Upper lobe of left lung (tissue), 6 donors: ENCODE data around the gene MEGF6. TPM values are rescaled to one million over a fixed set of nuclear protein-coding genes. Genes with fewer than 3 reads are reported as not detected.
A peak's percentile ranks its signal among the peaks of the same experiment; 100 is the strongest.

Experiments
- ATAC-seq, 2 donors: fragments of 200-7000 bp; cut with Tn5 transposase; one replicate each; pipeline ENCODE4 v1.9.1; 2022; ENCODE audit warnings: mild to moderate bottlenecking in 2 of 2, moderate library complexity in 2 of 2; ENCODE audit not compliant: low FRiP score in 2 of 2
- DNase-seq, 2 donors: peaks; one replicate each; pipeline ENCODE4 v3.0.0-alpha.2; 2019 to 2020
- H3K27ac ChIP-seq, 4 donors: fragments of 200-600 bp; sonication (generic); one replicate each; pipeline ENCODE4 v1.5.1; 2016 to 2019
- H3K27me3 ChIP-seq, 4 donors: fragments of 200-600 bp; sonication (generic); one replicate each; pipeline ENCODE4 v1.5.1; 2017 to 2019
- H3K36me3 ChIP-seq, 4 donors: fragments of 200-600 bp; sonication (generic); one replicate each; pipeline ENCODE4 v1.5.1; 2016 to 2019
- H3K4me1 ChIP-seq, 4 donors: fragments of 200-600 bp; sonication (generic); one replicate each; pipeline ENCODE4 v1.5.1; 2018 to 2019
- H3K4me3 ChIP-seq, 4 donors: fragments of 200-600 bp; sonication (generic); one replicate each; pipeline ENCODE4 v1.5.1; 2017 to 2019; ENCODE audit warnings: mild to moderate bottlenecking in 2 of 4, moderate library complexity in 1 of 4
- H3K9me3 ChIP-seq, 4 donors: fragments of 200-600 bp; sonication (generic); one replicate each; pipeline ENCODE4 v1.5.1; 2018 to 2019
- EP300 ChIP-seq, 4 donors: sonication (generic); formaldehyde crosslinking; IDR thresholded peaks; one replicate each; pipeline ENCODE4 v1.5.1; 2017; ENCODE audit warnings: antibody characterized with exemption in 4 of 4, control low read depth in 2 of 4
- POLR2A ChIP-seq, 4 donors: fragments of 450-650 bp; IDR thresholded peaks; one replicate each; pipeline ENCODE4 v1.5.1; 2016 to 2017; ENCODE audit warnings: antibody characterized with exemption in 4 of 4, mild to moderate bottlenecking in 2 of 4
- POLR2AphosphoS5 ChIP-seq, 2 donors: sonication (generic); formaldehyde crosslinking; IDR thresholded peaks; one replicate each; pipeline ENCODE4 v1.5.1; 2017; ENCODE audit warnings: antibody characterized with exemption in 2 of 2
- WGBS, 2 donors: methylation state at CpG; one replicate each; pipeline ENCODE4 v1.1.5; 2017 to 2018; 5-methylcytosine and 5-hydroxymethylcytosine counted together
- total RNA-seq, 6 donors: library from RNA; depleted of rRNA in 4 of 6; stranded (reverse); fragments of >200 nt in 4 of 6; gene quantifications; one replicate each; pipeline versions ENCODE4 v1.1.0 to v1.2.1, GENCODE V29; 2016 to 2021
- TF ChIP-seq, protein P1 (sequence below), 6 experiments: fragments of 450-650 bp in 4 of 6; fragments of 200-600 bp in 2 of 6; sonication (generic) in 2 of 6; IDR thresholded peaks; one replicate each; pipeline ENCODE4 v1.5.1; 2016 to 2019; ENCODE audit warnings: antibody characterized with exemption in 6 of 6
- donor health status: DM: no; HTN: no; CAD: no; lungs with moderate emphysema.
- donor health status: DM: no; HTN: yes; CAD: no; lungs with severe emphysema.

The MEGF6 gene
- total RNA-seq, 6 donors from 2014 or later, result 23.8 to 128 (median 83.5) TPM

GRCh38 chr1:3563610-3564009 lies 47.7 kb downstream of the MEGF6 start:
- Histone ChIP-seq H3K4me1 (no peaks in the 10 kb centered on the region), H3K27ac (no peak overlapping the region), H3K9me3 (no peaks in the 10 kb centered on the region), H3K36me3 (no peaks in the 10 kb centered on the region), H3K27me3 (no peaks in the 10 kb centered on the region), H3K4me3 (no peak overlapping the region)
- DNase-seq (peak in 1 of 2 donors; percentile 48), ATAC-seq (no peak)
- 88 to 95% methylated on average over 9 to 10 of the region's 10 CpGs for WGBS, 2 donors
- TF ChIP-seq POLR2A (IDR thresholded peaks at IDR 0.05) (no peak), EP300 (IDR thresholded peaks at IDR 0.05) (no peak), POLR2AphosphoS5 (IDR thresholded peaks at IDR 0.05) (no peak)
- TF ChIP-seq, protein P1, sequence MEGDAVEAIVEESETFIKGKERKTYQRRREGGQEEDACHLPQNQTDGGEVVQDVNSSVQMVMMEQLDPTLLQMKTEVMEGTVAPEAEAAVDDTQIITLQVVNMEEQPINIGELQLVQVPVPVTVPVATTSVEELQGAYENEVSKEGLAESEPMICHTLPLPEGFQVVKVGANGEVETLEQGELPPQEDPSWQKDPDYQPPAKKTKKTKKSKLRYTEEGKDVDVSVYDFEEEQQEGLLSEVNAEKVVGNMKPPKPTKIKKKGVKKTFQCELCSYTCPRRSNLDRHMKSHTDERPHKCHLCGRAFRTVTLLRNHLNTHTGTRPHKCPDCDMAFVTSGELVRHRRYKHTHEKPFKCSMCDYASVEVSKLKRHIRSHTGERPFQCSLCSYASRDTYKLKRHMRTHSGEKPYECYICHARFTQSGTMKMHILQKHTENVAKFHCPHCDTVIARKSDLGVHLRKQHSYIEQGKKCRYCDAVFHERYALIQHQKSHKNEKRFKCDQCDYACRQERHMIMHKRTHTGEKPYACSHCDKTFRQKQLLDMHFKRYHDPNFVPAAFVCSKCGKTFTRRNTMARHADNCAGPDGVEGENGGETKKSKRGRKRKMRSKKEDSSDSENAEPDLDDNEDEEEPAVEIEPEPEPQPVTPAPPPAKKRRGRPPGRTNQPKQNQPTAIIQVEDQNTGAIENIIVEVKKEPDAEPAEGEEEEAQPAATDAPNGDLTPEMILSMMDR (IDR thresholded peaks at IDR 0.05), result no peak

GRCh38 chr1:3563125-3563524 lies 48.2 kb downstream of the MEGF6 start:
- ATAC-seq (no peak), DNase-seq (peak in 1 of 2 donors; percentile 60)
- Histone ChIP-seq H3K9me3 (no peaks in the 10 kb centered on the region), H3K4me1 (no peaks in the 10 kb centered on the region), H3K36me3 (no peaks in the 10 kb centered on the region), H3K27me3 (no peaks in the 10 kb centered on the region), H3K4me3 (no peak overlapping the region), H3K27ac (no peak overlapping the region)
- WGBS, 2 donors, result 97 to 99% methylated on average over 5 to 7 of the region's 12 CpGs
- TF ChIP-seq EP300 (IDR thresholded peaks at IDR 0.05) (no peak), POLR2A (IDR thresholded peaks at IDR 0.05) (no peak), POLR2AphosphoS5 (IDR thresholded peaks at IDR 0.05) (no peak)
- TF ChIP-seq, protein P1 (IDR thresholded peaks at IDR 0.05), result no peak

DNA sequence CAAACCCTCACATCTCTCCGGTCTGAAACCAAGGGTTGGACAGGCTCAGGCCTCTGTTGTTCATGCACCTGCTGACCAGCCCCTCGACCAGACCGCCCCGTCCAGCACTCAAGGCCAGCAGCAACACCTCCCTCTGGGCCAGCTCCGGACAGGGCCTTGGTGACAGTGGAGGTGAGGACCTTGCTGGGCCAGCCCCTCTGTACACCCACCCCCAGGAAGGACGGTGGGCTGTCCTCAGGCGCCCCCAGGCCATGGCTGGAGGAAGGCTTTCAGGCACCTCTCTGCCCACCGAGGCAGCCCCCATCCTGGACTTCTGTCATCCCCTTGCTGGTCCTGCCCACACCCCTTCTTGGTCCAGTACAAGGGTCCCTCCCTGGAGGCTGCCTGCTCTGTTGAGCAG lies 48.6 kb downstream of the MEGF6 start:
- no peaks in the 10 kb centered on the region for H3K36me3 ChIP-seq
- TF ChIP-seq EP300 (IDR thresholded peaks at IDR 0.05) (no peak), POLR2A (IDR thresholded peaks at IDR 0.05) (no peak), POLR2AphosphoS5 (IDR thresholded peaks at IDR 0.05) (no peak)
- TF ChIP-seq, protein P1 (IDR thresholded peaks at IDR 0.05), result no peak
- no peaks in the 10 kb centered on the region for H3K9me3 ChIP-seq
- 90% methylated on average over 8 of the region's 8 CpGs; no CpG with 5 or more reads in 1 of the 2 donors for WGBS, 2 donors
- no peak overlapping the region for H3K27ac ChIP-seq
- ATAC-seq (no peak), DNase-seq (peak in 1 of 2 donors; percentile 55)
- H3K27me3 ChIP-seq, result no peaks in the 10 kb centered on the region
- H3K4me3 ChIP-seq, result no peak overlapping the region
- no peaks in the 10 kb centered on the region for H3K4me1 ChIP-seq

GRCh38 chr1:3561702-3562101 lies 49.6 kb downstream of the MEGF6 start:
- no peaks in the 10 kb centered on the region for H3K36me3 ChIP-seq
- ATAC-seq, result no peak
- WGBS, 2 donors, result 67 to 84% methylated on average over 13 of the region's 13 CpGs
- no peak for DNase-seq
- H3K9me3 ChIP-seq, result no peaks in the 10 kb centered on the region
- no peak overlapping the region for H3K4me3 ChIP-seq
- no peak overlapping the region for H3K27ac ChIP-seq
- H3K27me3 ChIP-seq, result no peaks in the 10 kb centered on the region
- TF ChIP-seq POLR2AphosphoS5 (IDR thresholded peaks at IDR 0.05) (no peak), POLR2A (IDR thresholded peaks at IDR 0.05) (no peak), EP300 (IDR thresholded peaks at IDR 0.05) (no peak)
- TF ChIP-seq, protein P1 (IDR thresholded peaks at IDR 0.05), result no peak
- H3K4me1 ChIP-seq, result no peaks in the 10 kb centered on the region

- no peaks in the 10 kb centered on the region for H3K27me3 ChIP-seq
- ATAC-seq, result no peak
- H3K9me3 ChIP-seq, result no peaks in the 10 kb centered on the region
- H3K4me1 ChIP-seq, result no peaks in the 10 kb centered on the region
- no peak overlapping the region for H3K27ac ChIP-seq
- TF ChIP-seq, protein P1 (IDR thresholded peaks at IDR 0.05), result no peak
- no peak overlapping the region for H3K4me3 ChIP-seq
- 85 to 91% methylated on average over 4 to 9 of the region's 9 CpGs for WGBS, 2 donors
- no peaks in the 10 kb centered on the region for H3K36me3 ChIP-seq
- peak in 1 of 2 donors; percentile 52 for DNase-seq
Observed at GRCh38 chr1:3560981-3561380, 50.3 kb downstream of the MEGF6 start.
